ENCODE data around the gene DVL2.
"Not testable (repeated sequence)": the region's sequence is repeated elsewhere in the genome, so short reads cannot be mapped to it uniquely, and the experiment has no call there.

The DVL2 gene

DNA sequence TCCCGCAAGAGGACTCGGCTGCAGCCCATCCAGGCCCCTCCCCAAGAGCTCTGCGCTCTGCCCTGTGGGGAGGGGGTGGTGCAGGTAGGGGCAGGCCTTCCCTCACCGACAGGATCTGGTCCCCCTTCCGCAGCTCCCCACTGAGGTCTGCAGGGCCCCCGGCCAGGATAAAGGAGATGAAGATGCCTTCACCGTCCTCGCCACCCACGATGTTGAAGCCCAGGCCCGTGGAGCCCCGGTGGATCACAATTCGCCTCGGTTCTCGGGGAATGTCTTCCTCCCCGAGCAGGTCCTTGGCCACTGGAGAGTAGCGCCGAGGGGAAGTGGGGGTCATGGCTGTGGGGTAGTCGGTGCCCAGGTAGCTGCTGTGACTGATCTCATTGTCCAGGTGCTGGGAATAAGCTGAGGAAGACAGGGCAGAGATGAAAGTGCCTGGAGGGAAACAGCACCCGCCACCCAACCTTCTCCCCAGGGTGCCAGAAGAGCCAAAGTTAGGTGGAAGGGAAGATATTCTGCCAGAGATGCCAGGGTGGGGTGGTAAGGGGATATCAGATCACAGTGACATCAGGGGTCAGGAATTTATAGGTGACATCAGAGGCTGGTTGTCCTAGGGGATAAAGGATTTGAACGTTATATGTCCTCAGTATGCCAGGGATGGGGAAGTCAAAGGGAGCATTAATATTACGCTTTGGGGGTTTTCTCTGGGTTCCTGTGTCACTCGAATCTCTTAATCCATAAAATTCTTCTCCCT lies 37.5 kb downstream of the DVL2 start:
- no peak for DNase-seq (ENCODE audit: low read depth)

DNA sequence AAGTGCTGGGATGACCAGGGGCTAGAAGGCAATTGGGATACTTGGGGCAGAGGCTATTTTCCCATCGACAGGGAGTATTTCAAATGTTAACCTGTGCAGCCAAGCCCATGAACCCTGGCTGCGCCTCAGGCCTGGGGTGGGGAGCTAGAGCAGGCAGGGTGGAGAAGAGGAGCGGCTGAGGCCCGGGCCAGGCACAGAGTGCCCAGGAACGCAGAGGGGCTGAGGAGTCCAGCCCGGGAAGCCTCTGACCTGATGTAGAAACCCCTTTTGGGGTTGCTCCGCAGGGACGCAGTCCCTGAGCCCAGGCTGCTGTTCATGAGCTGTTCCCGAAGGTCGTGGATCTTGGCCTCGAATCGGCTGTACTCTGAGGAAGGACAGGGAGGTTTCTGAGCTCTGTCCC lies 38.3 kb downstream of the DVL2 start:
- no peak for DNase-seq (ENCODE audit: low read depth)

DNA sequence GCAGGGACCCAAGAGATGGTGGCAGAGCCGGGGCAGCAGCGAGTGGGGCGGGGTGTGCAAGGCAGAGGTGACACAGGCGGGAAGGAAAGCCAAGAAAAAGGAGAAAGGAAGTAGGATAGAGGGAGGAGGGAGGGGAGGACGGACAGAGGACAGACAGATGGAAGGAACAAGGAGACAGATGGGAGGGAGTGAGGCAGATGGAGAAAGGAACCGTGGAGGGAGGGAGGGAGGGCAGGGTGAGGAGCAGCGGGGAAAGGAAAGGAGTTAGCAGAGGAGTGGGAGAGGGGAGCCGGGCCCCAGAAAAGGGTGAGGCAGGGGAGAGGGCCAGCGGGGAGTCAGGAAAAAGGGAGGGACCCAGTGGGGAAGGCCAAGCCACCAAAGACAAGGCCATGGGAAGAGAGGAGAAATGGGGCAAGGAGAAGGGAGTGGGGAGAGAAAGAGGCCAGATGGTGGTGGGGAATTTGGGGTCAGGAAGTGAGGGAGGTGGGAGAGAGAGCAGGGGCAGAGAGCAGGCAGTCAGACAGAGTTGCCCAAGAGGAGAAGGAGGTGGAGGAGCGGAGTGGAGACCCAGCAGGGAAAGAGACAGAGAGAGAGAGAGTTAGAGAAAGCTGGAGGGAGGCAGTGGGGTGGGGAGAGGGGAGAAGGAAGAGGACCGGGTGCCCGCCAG lies 41.9 kb downstream of the DVL2 start:
- DNase-seq (ENCODE audit: low read depth): no peak

DNA sequence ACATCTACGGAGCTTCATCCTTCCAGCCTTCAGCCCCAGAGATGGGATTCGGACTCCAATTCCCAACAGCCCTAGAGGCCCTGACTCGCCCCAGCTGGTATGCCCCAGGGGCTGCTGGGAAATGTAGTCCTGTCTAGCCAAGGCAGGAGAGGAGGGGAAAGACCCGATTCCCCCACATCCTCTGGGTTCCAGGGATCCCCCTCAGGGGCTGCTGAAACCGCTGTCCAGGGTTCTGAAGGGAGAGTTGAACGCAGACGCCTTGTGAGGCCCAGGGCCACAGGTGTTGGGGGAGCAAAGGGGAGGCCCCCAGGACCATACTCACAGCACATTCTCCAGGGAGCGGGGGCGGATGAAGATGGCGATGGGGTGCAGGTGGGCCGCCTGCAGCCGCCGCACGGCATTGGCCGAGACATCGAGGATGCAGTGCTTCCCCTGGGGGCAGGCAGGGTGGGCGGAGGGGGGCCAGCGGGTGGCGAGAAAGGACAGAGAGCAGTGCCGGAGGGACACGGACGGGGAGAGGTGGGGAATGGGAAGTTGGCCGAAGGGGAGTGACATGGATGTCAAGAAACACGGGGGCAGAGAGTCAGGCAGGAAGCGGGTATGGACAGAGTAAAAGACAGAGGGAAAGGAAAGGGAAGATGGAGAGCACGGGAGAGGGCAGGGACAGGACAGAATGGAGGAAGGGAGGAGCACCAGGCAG lies 42.6 kb downstream of the DVL2 start:
- DNase-seq (ENCODE audit: low read depth): no peak

DNA sequence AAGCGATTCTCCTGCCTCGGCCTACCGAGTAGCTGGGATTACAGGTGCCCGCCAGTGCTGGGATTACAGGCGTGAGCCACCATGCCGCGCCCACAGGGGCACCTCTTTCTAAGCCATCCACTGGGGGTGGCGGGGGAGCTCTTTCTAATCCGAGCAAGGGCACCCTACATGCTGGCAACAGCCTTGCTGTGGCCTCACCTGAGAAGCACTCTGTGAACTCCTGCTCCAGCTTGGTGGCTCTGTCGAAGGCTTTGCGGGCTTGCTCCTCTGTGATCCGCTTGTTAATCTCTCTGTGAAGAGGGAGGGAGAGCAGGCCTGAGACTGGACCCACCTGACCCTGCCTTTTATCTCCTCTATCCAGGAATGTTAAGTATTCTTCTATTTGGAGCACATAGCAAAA lies 43.2 kb downstream of the DVL2 start:
- no peak for DNase-seq (ENCODE audit: low read depth)

DNA sequence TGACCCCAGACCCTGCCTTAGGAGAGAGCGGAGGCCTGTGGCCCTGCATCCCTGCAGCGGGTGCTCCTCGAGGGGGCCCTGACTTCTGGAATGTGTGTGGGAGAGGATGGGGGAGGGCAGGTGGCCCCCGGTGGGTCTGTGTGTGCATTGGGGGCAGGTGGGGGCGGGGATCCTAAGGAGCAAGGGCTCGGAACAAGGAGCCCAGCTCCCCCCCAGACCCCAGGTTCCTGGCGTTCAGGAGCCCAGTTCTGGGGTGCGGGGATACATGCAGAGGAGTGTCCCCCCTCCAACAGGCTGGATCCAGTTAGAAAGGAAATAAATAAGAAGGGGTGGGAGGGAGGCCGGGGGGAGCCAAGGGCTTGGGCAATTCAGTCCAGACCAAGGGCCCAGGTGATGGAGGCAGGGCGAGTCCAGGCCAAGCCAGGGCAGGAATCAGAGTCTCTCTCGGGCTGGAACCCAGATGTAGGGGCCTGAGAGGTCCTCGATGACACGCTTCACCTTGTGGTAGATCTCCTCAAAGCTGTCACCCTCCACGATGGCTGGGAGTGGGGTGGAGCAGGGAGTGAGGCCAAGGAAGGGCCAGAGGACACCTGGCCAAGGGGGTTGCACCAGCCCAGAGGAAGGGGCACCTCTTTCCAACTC lies 43.9 kb downstream of the DVL2 start:
- no peak for DNase-seq (ENCODE audit: low read depth)

DNA sequence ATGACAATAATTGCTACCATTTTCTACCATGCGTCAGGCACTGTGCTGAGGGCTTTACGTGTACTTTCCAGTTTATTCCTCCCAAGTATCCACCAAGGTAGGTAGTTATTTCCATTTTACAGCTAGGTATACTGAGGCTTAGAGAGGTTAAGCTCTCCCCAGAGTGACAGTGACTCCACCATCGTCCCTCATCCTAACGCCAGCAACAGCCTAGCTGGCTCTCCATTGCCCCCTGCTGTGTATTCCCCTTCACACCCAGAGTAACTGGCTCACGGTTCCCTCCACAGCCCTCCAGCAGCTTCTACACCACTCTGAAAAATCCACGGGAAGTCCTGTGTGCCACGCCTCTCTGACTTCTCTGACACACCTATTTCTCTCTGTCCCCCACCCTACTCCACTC lies 48.1 kb downstream of the DVL2 start:
- DNase-seq (ENCODE audit: low read depth): no peak

DNA sequence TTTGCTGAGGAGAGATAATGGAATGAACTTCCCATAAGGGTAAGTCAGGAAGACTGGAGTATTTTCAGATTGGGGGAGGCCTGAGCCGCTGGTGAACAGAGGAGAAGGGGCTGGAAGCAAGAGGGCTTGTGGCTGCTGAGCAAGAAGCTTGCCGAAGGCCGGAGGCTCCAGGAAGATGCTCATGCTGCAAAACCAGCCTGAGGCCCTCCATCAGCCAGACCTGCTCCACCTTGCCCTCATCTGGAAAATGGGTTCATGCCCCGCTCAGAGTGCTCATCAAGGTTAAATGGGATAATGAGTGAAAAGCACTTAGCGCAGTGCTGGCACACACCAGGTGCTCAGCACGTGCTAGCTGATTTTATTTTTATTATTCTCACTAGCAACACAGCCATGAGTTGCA lies 49.7 kb downstream of the DVL2 start:
- DNase-seq (ENCODE audit: low read depth): no peak

DNA sequence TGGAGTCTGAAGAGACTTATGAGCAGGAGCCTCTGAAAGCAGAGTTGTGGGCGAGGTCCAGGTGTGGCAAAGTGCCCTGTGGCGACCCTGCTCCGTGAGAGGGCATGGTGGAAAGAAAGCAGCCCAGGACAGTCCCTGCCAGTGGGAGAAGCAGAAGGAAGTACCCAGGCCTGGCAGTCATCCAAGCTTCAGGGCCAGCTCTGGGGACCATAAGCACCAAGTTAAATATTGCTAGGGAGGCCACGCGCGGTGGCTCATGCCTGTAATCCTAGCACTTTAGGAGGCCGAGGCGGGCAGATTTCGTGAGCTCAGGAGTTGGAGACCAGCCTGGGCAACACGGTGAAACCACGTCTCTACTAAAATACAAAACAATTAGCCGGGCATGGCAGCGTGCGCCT lies 50.2 kb downstream of the DVL2 start:
- no peak for DNase-seq (ENCODE audit: low read depth)

DNA sequence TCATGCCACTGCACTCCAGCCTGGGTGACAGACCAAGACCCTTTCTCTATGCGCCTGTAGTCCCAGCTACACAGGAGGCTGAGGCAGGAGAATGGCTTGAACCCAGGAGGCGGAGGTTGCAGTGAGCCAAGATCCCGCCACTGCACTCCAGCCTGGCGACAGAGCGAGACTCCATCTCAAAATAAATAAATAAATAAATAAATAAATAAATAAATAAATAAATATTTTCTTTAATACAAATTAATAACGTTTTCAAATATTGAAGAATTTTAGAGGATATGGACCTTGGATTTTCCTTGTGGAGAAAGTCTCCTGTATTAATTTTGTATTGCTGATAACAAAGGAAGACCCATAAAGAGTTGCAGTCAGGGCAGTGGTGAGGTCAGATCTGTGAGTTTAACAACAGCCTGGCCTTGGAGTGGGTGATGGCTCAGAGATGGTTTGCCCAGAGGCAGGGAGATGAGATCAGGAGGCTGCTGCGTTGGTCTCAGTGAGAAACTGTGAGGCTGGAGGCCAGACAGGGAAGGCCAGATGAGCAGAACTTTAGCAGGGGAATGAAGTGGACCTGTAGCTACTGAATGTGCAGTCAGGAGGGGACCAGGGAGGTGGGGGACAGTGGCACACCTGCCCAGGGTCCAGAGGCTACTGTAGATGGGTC lies 50.8 kb downstream of the DVL2 start:
- DNase-seq (ENCODE audit: low read depth): no peak

DNA sequence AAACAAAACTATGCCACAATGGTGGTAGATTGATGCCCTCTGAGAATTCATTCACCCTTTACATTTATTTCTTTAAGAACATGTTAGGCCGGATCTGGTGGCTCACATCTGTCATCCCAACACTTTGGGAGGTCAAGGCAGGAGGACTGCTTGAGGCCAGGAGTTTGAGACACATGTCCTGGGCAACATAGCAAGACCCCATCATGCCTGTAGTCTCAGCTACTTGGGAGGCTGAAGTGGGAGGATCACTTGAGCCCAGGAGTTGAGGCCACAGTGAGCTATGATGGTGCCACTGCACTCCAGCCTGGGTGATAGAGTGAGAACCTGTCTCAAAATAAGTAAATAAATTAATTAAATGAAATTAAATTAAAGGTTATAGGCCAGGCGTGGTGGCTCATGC lies 52.2 kb downstream of the DVL2 start:
- DNase-seq (ENCODE audit: low read depth): not testable (repeated sequence)

DNA sequence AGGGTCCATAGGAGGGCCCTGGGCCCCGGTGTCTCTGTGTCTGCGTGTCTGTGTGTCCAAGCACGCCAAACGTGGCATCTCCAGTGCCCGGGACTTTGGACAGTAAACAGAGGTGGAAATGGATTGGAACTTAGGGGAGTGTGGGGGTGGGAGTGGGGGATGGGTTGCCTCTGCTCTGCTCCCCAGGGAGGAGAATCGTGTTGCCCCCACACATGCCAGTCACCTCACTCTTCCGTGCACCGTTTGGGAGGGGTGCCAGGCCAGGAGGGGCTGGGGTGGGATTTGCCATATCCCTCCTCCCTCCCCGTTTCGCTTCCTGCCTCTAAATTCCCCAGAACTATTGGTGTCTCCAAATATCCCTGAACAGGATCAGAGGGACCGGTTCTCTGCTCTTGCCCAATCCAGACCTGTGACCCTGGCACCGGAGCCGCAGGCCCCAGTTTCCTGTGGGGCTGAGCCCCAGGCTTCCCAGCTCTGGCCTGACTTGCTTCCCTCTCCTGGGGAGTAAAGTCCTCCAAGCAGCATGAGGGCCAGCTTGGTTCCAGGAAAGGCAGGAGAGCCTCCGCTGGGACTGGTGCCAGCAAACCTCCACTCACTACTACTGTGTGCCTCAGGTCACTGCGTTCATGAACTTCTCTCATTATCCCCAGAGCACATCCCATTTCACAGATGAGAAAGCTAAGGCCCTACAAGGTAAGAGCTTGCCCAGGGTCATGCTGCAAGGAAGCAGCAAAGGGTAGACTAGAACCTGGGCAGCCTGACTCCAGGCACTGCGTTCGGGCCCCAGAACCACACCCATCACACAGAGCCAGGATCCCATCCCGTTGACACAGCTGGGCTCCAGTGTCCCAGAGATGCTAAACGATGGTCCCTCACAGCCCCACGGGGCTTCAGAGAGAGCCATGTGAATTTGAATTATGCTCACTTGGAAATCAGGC lies 54.7 kb downstream of the DVL2 start, which contains the start of gene ASGR1:
TSS of gene ASGR1 (minus strand) at position 54 of the 938 bp plus-strand sequence. CDS start 807 bp downstream, outside the sequence.
- DNase-seq (ENCODE audit: low read depth): no peak

DNA sequence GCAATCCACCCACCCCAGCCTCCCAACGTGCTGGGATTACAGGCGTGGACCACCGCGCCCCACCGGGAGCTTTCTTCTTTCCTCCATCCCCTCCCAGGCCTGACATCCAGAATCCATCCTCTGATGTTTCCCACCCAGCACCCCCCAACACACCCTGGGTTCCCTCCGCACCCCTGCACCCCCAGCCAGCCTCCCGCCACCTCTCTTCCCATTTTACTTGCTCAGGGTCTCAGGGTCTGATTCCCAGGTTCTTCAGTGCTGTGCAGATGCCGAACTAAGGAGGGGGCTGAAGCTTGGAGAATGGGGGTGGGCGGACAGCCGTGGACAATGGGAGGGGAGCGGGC lies 55.4 kb downstream of the DVL2 start:
- DNase-seq (ENCODE audit: low read depth): no peak

DNA sequence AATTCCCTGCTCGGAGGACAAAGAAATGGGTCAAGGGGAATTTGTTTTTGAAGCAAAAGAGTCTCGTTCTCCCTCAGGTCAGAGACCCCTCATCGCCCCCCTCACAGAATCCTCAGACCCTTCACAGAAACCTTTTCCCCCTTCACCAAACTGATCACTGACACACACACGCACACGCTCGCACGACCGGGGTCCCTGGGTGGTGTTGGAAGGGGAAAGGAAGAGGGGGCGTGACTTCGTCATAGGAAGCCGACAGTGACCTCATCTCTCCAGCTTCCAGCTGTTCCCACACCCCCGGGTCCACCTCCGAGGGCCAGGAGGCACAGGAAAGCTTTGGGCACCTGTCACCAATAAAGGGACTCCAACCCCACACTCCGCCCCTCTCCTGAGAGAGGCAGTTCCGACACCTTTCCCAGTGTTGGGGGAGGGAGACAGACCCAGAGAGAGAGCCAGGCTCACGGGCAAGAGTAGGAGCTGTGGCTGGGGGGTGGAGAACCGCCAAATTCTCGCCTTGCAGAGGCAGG lies 56.3 kb downstream of the DVL2 start:
- no peak for DNase-seq (ENCODE audit: low read depth)

DNA sequence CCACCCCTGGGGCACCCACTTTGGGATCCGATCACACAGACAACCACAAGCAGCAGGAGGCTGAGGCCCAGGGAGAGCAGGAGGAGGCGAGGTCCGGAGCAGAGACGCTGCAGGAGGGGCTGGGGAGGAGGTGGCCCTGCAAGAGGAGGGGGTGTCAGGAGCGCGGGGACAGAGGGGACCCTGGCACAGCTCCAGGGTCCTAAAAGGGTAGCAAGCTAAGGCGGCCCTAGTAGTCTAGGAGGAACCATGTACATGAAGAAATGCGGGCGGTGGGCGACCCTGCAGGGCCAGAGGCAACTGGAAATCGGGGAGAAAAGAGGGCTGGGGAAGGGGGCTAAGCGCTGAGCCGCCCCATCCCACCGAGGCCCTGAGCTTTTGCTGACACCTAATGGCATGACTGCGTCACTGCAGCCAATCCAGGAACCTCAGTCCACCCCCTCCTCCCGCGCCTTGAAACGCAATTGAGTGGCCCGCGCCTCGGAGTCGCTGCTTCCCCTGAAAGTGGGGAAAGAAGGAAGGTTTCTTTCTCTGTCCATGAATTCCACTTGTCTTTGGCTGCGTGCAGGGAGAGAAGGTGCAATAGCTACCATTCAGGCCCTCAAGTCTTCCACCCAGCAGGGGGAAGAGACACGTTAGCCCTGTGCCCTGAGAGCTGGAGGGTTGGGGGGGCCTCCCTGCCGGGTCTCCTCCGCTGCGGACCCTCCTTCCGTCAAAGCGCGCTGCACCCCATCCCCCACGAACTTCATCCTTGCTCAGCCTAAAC lies 56.9 kb downstream of the DVL2 start:
- peak; percentile 38 for DNase-seq (ENCODE audit: low read depth)

DNA sequence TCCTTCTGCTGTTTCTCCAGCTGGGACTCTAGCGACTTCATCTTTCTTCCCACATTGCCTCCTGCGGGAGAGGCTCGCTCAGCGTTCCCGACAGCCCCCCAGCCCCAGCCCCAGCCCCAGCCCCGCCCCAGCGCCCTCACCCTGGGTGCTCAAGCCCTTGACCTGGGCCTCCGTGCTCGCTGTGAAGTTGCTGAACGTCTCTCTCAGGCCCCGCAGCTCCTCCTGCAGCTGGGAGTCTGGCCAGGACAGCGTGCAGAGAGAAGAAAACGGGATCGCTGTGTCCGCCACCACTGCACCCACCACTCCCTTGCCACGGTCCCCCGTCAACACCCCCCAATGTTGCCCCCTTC lies 57.5 kb downstream of the DVL2 start:
- DNase-seq (ENCODE audit: low read depth): no peak

DNA sequence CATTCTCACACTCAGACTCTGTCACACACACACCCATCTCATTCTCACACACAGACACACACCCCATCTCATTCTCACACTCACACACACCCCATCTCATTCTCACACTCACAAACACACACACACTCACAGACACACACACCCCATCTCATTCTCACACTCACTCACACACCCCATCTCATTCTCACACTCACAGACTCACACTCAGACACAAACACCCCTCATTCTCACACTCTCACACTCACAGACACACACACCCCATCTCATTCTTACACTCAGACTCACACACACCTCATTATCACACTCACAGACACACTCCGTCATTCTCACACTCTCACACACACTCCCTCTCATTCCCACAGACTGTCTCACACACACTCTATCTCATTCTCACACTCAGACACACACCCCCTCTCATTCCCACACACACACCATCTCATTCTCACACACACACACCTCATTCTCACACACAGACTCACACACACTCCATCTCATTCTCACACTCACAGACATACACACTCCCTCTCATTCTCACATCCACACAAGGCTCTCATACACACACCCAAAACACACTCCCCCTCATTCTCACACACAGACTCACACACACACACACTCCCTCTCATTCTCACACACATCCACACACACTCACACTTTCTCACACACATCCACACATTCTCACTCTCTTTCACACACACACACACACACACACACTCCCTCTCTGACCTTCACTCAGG lies 58.0 kb downstream of the DVL2 start:
- no peak for DNase-seq (ENCODE audit: low read depth)

All from T-helper 22 cell (primary cell).